Activated naive CD8-positive, alpha-beta T cell treated with anti-CD3 and anti-CD28 coated beads, Interleukin-2, amount 10 ng/mL, durations not matched to agents 7 days and 5 days (primary cell): Measurements from ENCODE around the gene ERC1. TPM values are rescaled to one million over a fixed set of nuclear protein-coding genes. Genes with fewer than 3 reads are reported as not detected.

Experiments
- ATAC-seq: fragments of 150-1000 bp; cut with Tn5 transposase; one replicate; pipeline ENCODE4 v1.10.0; 2021; ENCODE audit warnings: low read depth, moderate library complexity
- POLR2A ChIA-PET: fragments of 350-600 bp; sonication (Branson Sonifier 250); formaldehyde crosslinking; loops from one replicate; lab custom pipeline; 2021; ENCODE audit warnings: antibody characterized with exemption; lab: Charles Lee
- DNase-seq: peaks from one replicate; pipeline ENCODE4 v3.0.0; 2021
- H3K27ac Mint-ChIP-seq: one replicate; pipeline ENCODE4 v1.8.0; 2022; ENCODE audit warnings: mild to moderate bottlenecking, mixed read lengths
- H3K27me3 Mint-ChIP-seq: one replicate; pipeline ENCODE4 v1.8.0; 2022; ENCODE audit warnings: mild to moderate bottlenecking, moderate library complexity, mixed read lengths
- H3K36me3 Mint-ChIP-seq: one replicate; pipeline ENCODE4 v1.8.0; 2021; ENCODE audit warnings: mild to moderate bottlenecking, mixed read lengths
- H3K4me1 Mint-ChIP-seq: one replicate; pipeline ENCODE4 v1.8.0; 2021; ENCODE audit warnings: mixed read lengths
- H3K4me3 Mint-ChIP-seq: one replicate; pipeline ENCODE4 v1.8.0; 2022; ENCODE audit warnings: mild to moderate bottlenecking, moderate library complexity, mixed read lengths
- H3K9me3 Mint-ChIP-seq: one replicate; pipeline ENCODE4 v1.8.0; 2021; ENCODE audit warnings: mixed read lengths
- total RNA-seq, 2 experiments: library from RNA; stranded (reverse); gene quantifications; one replicate each; pipeline ENCODE4 v1.2.3, GENCODE V29; 2021

The ERC1 gene
- total RNA-seq, 2 experiments from 2014 or later, result 24.0 to 30.3 TPM

- POLR2A ChIA-PET, result no interaction called here
- ATAC-seq (no peak), DNase-seq (no peak)
- H3K9me3 Mint-ChIP-seq, result no peaks in the 10 kb centered on the region
- no peaks in the 10 kb centered on the region for H3K4me1 Mint-ChIP-seq
- no peaks in the 10 kb centered on the region for H3K27me3 Mint-ChIP-seq
- no peak overlapping the region for H3K27ac Mint-ChIP-seq
- H3K4me3 Mint-ChIP-seq, result no peak overlapping the region
- no peaks in the 10 kb centered on the region for H3K36me3 Mint-ChIP-seq
Observed at GRCh38 chr12:1382826-1383225, 391.8 kb downstream of the ERC1 start.

- Mint-ChIP-seq H3K36me3 (no peaks in the 10 kb centered on the region), H3K9me3 (no peaks in the 10 kb centered on the region), H3K27me3 (no peaks in the 10 kb centered on the region), H3K4me3 (no peak overlapping the region), H3K4me1 (no peaks in the 10 kb centered on the region), H3K27ac (no peak overlapping the region)
- no peak for ATAC-seq
- DNase-seq, result no peak
- POLR2A ChIA-PET, result no interaction called here
Observed at GRCh38 chr12:1383758-1384157, 392.7 kb downstream of the ERC1 start.

- H3K27me3 Mint-ChIP-seq, result no peaks in the 10 kb centered on the region
- POLR2A ChIA-PET, result no interaction called here
- no peak overlapping the region for H3K4me3 Mint-ChIP-seq
- H3K9me3 Mint-ChIP-seq, result no peaks in the 10 kb centered on the region
- DNase-seq (no peak), ATAC-seq (no peak)
- H3K27ac Mint-ChIP-seq, result no peak overlapping the region
- H3K4me1 Mint-ChIP-seq, result no peaks in the 10 kb centered on the region
- H3K36me3 Mint-ChIP-seq, result peaks cover 2% of the 10 kb centered on the region
Observed at GRCh38 chr12:1384910-1385309, 393.9 kb downstream of the ERC1 start.

GRCh38 chr12:1391722-1392121 is 400.7 kb downstream of the ERC1 start:
- H3K36me3 Mint-ChIP-seq, result peaks cover 7% of the 10 kb centered on the region
- no peaks in the 10 kb centered on the region for H3K27me3 Mint-ChIP-seq
- POLR2A ChIA-PET, result no interaction called here
- DNase-seq, result no peak
- peaks cover 3% of the 10 kb centered on the region for H3K9me3 Mint-ChIP-seq
- ATAC-seq, result no peak
- H3K4me3 Mint-ChIP-seq, result no peak overlapping the region
- no peak overlapping the region for H3K27ac Mint-ChIP-seq
- H3K4me1 Mint-ChIP-seq, result no peaks in the 10 kb centered on the region

- H3K27me3 Mint-ChIP-seq, result no peaks in the 10 kb centered on the region
- H3K27ac Mint-ChIP-seq, result no peak overlapping the region
- H3K4me3 Mint-ChIP-seq, result no peak overlapping the region
- no peak for DNase-seq
- ATAC-seq, result no peak
- no peaks in the 10 kb centered on the region for H3K4me1 Mint-ChIP-seq
- peaks cover 3% of the 10 kb centered on the region for H3K9me3 Mint-ChIP-seq
- POLR2A ChIA-PET, result no interaction called here
- H3K36me3 Mint-ChIP-seq, result peaks cover 8% of the 10 kb centered on the region
Observed at GRCh38 chr12:1395421-1395955, 404.5 kb downstream of the ERC1 start.

- Mint-ChIP-seq H3K4me3 (no peak overlapping the region), H3K27ac (no peak overlapping the region), H3K4me1 (no peaks in the 10 kb centered on the region), H3K27me3 (no peaks in the 10 kb centered on the region), H3K36me3 (peaks cover 2% of the 10 kb centered on the region), H3K9me3 (no peaks in the 10 kb centered on the region)
- ATAC-seq, result no peak
- POLR2A ChIA-PET, result no interaction called here
- no peak for DNase-seq
Observed at GRCh38 chr12:1398673-1399072, 407.6 kb downstream of the ERC1 start.

GRCh38 chr12:1401891-1402290 is 410.9 kb downstream of the ERC1 start:
- POLR2A ChIA-PET, result no interaction called here
- no peak for ATAC-seq

GRCh38 chr12:1403417-1403816 is 412.4 kb downstream of the ERC1 start:
- H3K4me1 Mint-ChIP-seq, result no peaks in the 10 kb centered on the region
- H3K27me3 Mint-ChIP-seq, result no peaks in the 10 kb centered on the region
- no peak overlapping the region for H3K27ac Mint-ChIP-seq
- no peaks in the 10 kb centered on the region for H3K9me3 Mint-ChIP-seq
- H3K36me3 Mint-ChIP-seq, result peaks cover 2% of the 10 kb centered on the region
- DNase-seq (no peak), ATAC-seq (no peak)
- POLR2A ChIA-PET, result no interaction called here
- H3K4me3 Mint-ChIP-seq, result no peak overlapping the region

More at GRCh38 chr12:1401891-1402290, 410.9 kb downstream of the ERC1 start:
- no peaks in the 10 kb centered on the region for H3K27me3 Mint-ChIP-seq
- H3K9me3 Mint-ChIP-seq, result no peaks in the 10 kb centered on the region
- no peak for DNase-seq
- H3K4me3 Mint-ChIP-seq, result no peak overlapping the region
- peaks cover 2% of the 10 kb centered on the region for H3K36me3 Mint-ChIP-seq
- H3K27ac Mint-ChIP-seq, result no peak overlapping the region
- no peaks in the 10 kb centered on the region for H3K4me1 Mint-ChIP-seq

GRCh38 chr12:1405619-1406018 is 414.6 kb downstream of the ERC1 start:
- H3K27ac Mint-ChIP-seq, result no peak overlapping the region
- no peaks in the 10 kb centered on the region for H3K4me1 Mint-ChIP-seq
- ATAC-seq (no peak), DNase-seq (no peak)
- H3K9me3 Mint-ChIP-seq, result no peaks in the 10 kb centered on the region
- no peaks in the 10 kb centered on the region for H3K36me3 Mint-ChIP-seq
- H3K27me3 Mint-ChIP-seq, result no peaks in the 10 kb centered on the region
- POLR2A ChIA-PET, result no interaction called here
- H3K4me3 Mint-ChIP-seq, result no peak overlapping the region

- peaks cover 2% of the 10 kb centered on the region for H3K36me3 Mint-ChIP-seq
- no peaks in the 10 kb centered on the region for H3K4me1 Mint-ChIP-seq
- no peak overlapping the region for H3K4me3 Mint-ChIP-seq
- POLR2A ChIA-PET, result no interaction called here
- H3K27ac Mint-ChIP-seq, result no peak overlapping the region
- H3K9me3 Mint-ChIP-seq, result no peaks in the 10 kb centered on the region
- DNase-seq (no peak), ATAC-seq (no peak)
- H3K27me3 Mint-ChIP-seq, result no peaks in the 10 kb centered on the region
Observed at GRCh38 chr12:1410794-1411193, 419.8 kb downstream of the ERC1 start.

- Mint-ChIP-seq H3K4me1 (no peaks in the 10 kb centered on the region), H3K27me3 (no peaks in the 10 kb centered on the region), H3K27ac (no peak overlapping the region), H3K4me3 (no peak overlapping the region), H3K9me3 (no peaks in the 10 kb centered on the region), H3K36me3 (peaks cover 2% of the 10 kb centered on the region)
- DNase-seq (no peak), ATAC-seq (no peak)
- POLR2A ChIA-PET, result no interaction called here
Observed at GRCh38 chr12:1413930-1414329, 422.9 kb downstream of the ERC1 start.

GRCh38 chr12:1418144-1418543 is 427.1 kb downstream of the ERC1 start:
- DNase-seq (no peak), ATAC-seq (no peak)
- H3K27ac Mint-ChIP-seq, result no peak overlapping the region
- H3K4me3 Mint-ChIP-seq, result no peak overlapping the region
- peaks cover 2% of the 10 kb centered on the region for H3K4me1 Mint-ChIP-seq
- POLR2A ChIA-PET, result no interaction called here
- H3K9me3 Mint-ChIP-seq, result peaks cover 16% of the 10 kb centered on the region
- peaks cover 15% of the 10 kb centered on the region for H3K36me3 Mint-ChIP-seq
- H3K27me3 Mint-ChIP-seq, result no peaks in the 10 kb centered on the region

- no peak for ATAC-seq
- peaks cover 3% of the 10 kb centered on the region for H3K4me1 Mint-ChIP-seq
- POLR2A ChIA-PET, result no interaction called here
- peaks cover 16% of the 10 kb centered on the region for H3K9me3 Mint-ChIP-seq
- no peaks in the 10 kb centered on the region for H3K27me3 Mint-ChIP-seq
- no peak overlapping the region for H3K27ac Mint-ChIP-seq
- no peak overlapping the region for H3K4me3 Mint-ChIP-seq
- peaks cover 16% of the 10 kb centered on the region for H3K36me3 Mint-ChIP-seq
- no peak for DNase-seq
Observed at GRCh38 chr12:1419849-1420371, 428.9 kb downstream of the ERC1 start.

- Mint-ChIP-seq H3K9me3 (peaks cover 16% of the 10 kb centered on the region), H3K4me1 (peaks cover 3% of the 10 kb centered on the region), H3K36me3 (peaks cover 16% of the 10 kb centered on the region), H3K4me3 (no peak overlapping the region), H3K27me3 (no peaks in the 10 kb centered on the region), H3K27ac (no peak overlapping the region)
- no peak for DNase-seq
- POLR2A ChIA-PET, result no interaction called here
- ATAC-seq, result no peak
Observed at GRCh38 chr12:1421091-1421846, 430.2 kb downstream of the ERC1 start.
